K562 (cell line): Measurements from ENCODE around the gene ZNF581. TPM values are rescaled to one million over a fixed set of nuclear protein-coding genes. Genes with fewer than 3 reads are reported as not detected.

ENCODE experiments used
- ATAC-seq: fragments of 200-7000 bp; cut with Tn5 transposase; 3 replicates; pipeline ENCODE4 v1.9.1; 2020; ENCODE audit warnings: moderate library complexity
- BruUV-seq: library from RNA; stranded (reverse); fragments of 400-500 nt; replicated peaks from 2 replicates; lab custom pipeline; 2021; lab: Mats Ljungman, UMichigan
- CTCF ChIA-PET: fragments of 300-600 bp; formaldehyde crosslinking; extraction: SDS; loops from one replicate; lab custom pipeline; 2021; ENCODE audit warnings: low intra/inter-chr PET ratio; lab: Yijun Ruan, JAX
- POLR2A ChIA-PET: fragments of 300-600, 350-650 bp; sonication (Branson Sonifier 250); formaldehyde crosslinking; extraction: SDS; loops from one replicate; lab custom pipeline; 2021; ENCODE audit warnings: antibody characterized with exemption, inconsistent platforms; lab: Yijun Ruan, JAX
- DNase-seq, 4 experiments: peaks; one replicate each; pipeline versions ENCODE4 v3.0.0 to v3.0.0-alpha.2; 2011 to 2018; ENCODE audit warnings: low spot score in 3 of 4, mixed read lengths in 3 of 4; ENCODE audit errors: extremely low read depth in 1 of 4
- FAIRE-seq: peaks from 2 replicates; lab custom pipeline; 2011; peaks lifted over from hg19 to GRCh38; lab: Jason Lieb, UNC
- H2AFZ ChIP-seq: 2 replicates; pipeline ENCODE4 v1.6.0; 2011; ENCODE audit warnings: low read depth, low read length, control low read depth, inconsistent platforms
- H3K27ac ChIP-seq: fragments of 200-600 bp; 3 replicates; pipeline ENCODE4 v1.8.0; 2011; ENCODE audit warnings: low read depth, mild to moderate bottlenecking, control low read depth, inconsistent platforms, low read length, moderate library complexity, mixed read lengths; ENCODE audit errors: extremely low read depth
- H3K27me3 ChIP-seq, 2 experiments: fragments of 300-600 bp in 1 of 2; 2 replicates in 1 of 2; 3 replicates in 1 of 2; pipeline versions ENCODE4 v1.6.0 to v1.8.0; 2011; ENCODE audit warnings: inconsistent platforms in 2 of 2, low read length in 2 of 2, mild to moderate bottlenecking in 1 of 2, mixed read lengths in 1 of 2, moderate library complexity in 1 of 2; ENCODE audit not compliant: control insufficient read depth in 2 of 2, insufficient read depth in 2 of 2
- H3K36me3 ChIP-seq: fragments of 300-600 bp; 3 replicates; pipeline ENCODE4 v1.8.0; 2011; ENCODE audit warnings: mild to moderate bottlenecking, low read length, inconsistent platforms; ENCODE audit not compliant: control insufficient read depth, insufficient read depth
- H3K4me1 ChIP-seq, 2 experiments: fragments of 200-600 bp in 1 of 2; replicated peaks in 1 of 2; 2 replicates in 1 of 2; 3 replicates in 1 of 2; pipeline versions ENCODE4 v1.5.1 to v1.8.0; 2011; ENCODE audit warnings: inconsistent platforms in 2 of 2, low read length in 2 of 2, mild to moderate bottlenecking in 1 of 2, mixed read lengths in 1 of 2, moderate library complexity in 1 of 2; ENCODE audit not compliant: control insufficient read depth in 2 of 2, insufficient read depth in 2 of 2
- H3K4me2 ChIP-seq: 2 replicates; pipeline ENCODE4 v1.6.1; 2011; ENCODE audit warnings: low read length, control low read depth, inconsistent platforms, mixed read lengths; ENCODE audit not compliant: insufficient read depth
- H3K4me3 ChIP-seq: fragments of 200-600 bp; sonication (generic), shearing (Covaris generic); 2 replicates; pipeline ENCODE4 v1.5.1; 2016; ENCODE audit warnings: control low read depth, inconsistent platforms
- H3K79me2 ChIP-seq: fragments of 200-600 bp; 3 replicates; pipeline ENCODE4 v1.8.0; 2011; ENCODE audit warnings: low read length, inconsistent platforms; ENCODE audit not compliant: control insufficient read depth, insufficient read depth
- H3K9ac ChIP-seq, 2 experiments: 2 replicates each; pipeline versions ENCODE4 v1.6.0 to v1.6.1; 2011; ENCODE audit warnings: low read depth in 2 of 2, low read length in 2 of 2, control low read depth in 1 of 2, inconsistent platforms in 1 of 2, mild to moderate bottlenecking in 1 of 2, mixed read lengths in 1 of 2; ENCODE audit not compliant: insufficient read depth in 1 of 2
- H3K9me1 ChIP-seq: one replicate; pipeline ENCODE4 v1.6.0; 2011; ENCODE audit warnings: inconsistent platforms, mild to moderate bottlenecking, low read length, moderate library complexity; ENCODE audit not compliant: control insufficient read depth, insufficient read depth
- H3K9me3 ChIP-seq: replicated peaks from 2 replicates; pipeline ENCODE4 v1.5.1; 2011; ENCODE audit warnings: low read depth, low read length, inconsistent platforms; ENCODE audit not compliant: control insufficient read depth, insufficient read depth
- H4K20me1 ChIP-seq: replicated peaks from 2 replicates; pipeline ENCODE4 v1.6.1; 2011; ENCODE audit warnings: low read length, inconsistent platforms, mixed read lengths; ENCODE audit not compliant: control insufficient read depth, insufficient read depth
- CEBPG ChIP-seq, 3 experiments: fragments of 200-800 bp in 1 of 3; sonication (Bioruptor generic) in 1 of 3; sonication (generic) in 1 of 3; formaldehyde crosslinking in 1 of 3; IDR thresholded peaks in 2 of 3; conservative IDR thresholded peaks in 1 of 3; 2 replicates each; pipeline versions ENCODE4 v1.6.1 to v1.8.0; 2016 to 2022; ENCODE audit warnings: missing compliant biosample characterization in 2 of 3, missing genetic modification characterization in 2 of 3, mild to moderate bottlenecking in 1 of 3, missing genetic modification reagents in 1 of 3
- CEBPZ ChIP-seq: fragments of 150-350 bp; IDR thresholded peaks from 2 replicates; pipeline ENCODE4 v1.6.1; 2014; ENCODE audit warnings: low read depth, mild to moderate bottlenecking, low read length, borderline replicate concordance
- CREB3L1 ChIP-seq: fragments of 450-650 bp; IDR thresholded peaks from 2 replicates; pipeline ENCODE4 v1.6.1; 2014; ENCODE audit warnings: low read depth, mild to moderate bottlenecking, moderate library complexity, borderline replicate concordance
- DACH1 ChIP-seq: fragments of 450-650 bp; IDR thresholded peaks from 2 replicates; pipeline ENCODE4 v1.6.1; 2018; ENCODE audit not compliant: partially characterized antibody
- HDAC6 ChIP-seq: IDR thresholded peaks from 2 replicates; pipeline ENCODE4 v1.6.1; 2012; ENCODE audit warnings: low read depth, mild to moderate bottlenecking, control low read depth, inconsistent platforms, low read length, moderate library complexity
- RBFOX2 ChIP-seq: fragments of 200-400 bp; formaldehyde crosslinking; IDR thresholded peaks from 2 replicates; pipeline ENCODE4 v1.6.1; 2017; ENCODE audit warnings: low read depth, mild to moderate bottlenecking, low read length, moderate library complexity
- RBM34 ChIP-seq: fragments of 200-400 bp; formaldehyde crosslinking; IDR thresholded peaks from 2 replicates; pipeline ENCODE4 v1.6.1; 2018; ENCODE audit warnings: low read length, borderline replicate concordance; ENCODE audit not compliant: insufficient read depth
- STAT5B ChIP-seq: fragments of 250-450 bp; sonication (Bioruptor Pico); IDR thresholded peaks from 2 replicates; pipeline ENCODE4 v1.8.0; 2021; ENCODE audit warnings: mild to moderate bottlenecking, inconsistent platforms
- TEAD1 ChIP-seq, 2 experiments: fragments of 450-650 bp in 1 of 2; sonication (generic) in 1 of 2; formaldehyde crosslinking; IDR thresholded peaks; 2 replicates each; pipeline versions ENCODE4 v1.4.0 to v1.8.0; 2020 to 2022; ENCODE audit warnings: mild to moderate bottlenecking in 2 of 2, missing genetic modification reagents in 1 of 2
- ZBTB43 ChIP-seq: sonication (generic); formaldehyde crosslinking; IDR thresholded peaks from 2 replicates; pipeline ENCODE4 v1.8.0; 2023; ENCODE audit warnings: mild to moderate bottlenecking, missing genetic modification reagents
- WGBS: fragments of 100-300 bp; shearing (Covaris generic); methylation state at CpG from one replicate; pipeline ENCODE4 v1.1.6; 2016; ENCODE audit warnings: low coverage, mixed read lengths; ENCODE audit not compliant: insufficient coverage; ENCODE audit errors: missing lambda C conversion rate; 5-methylcytosine and 5-hydroxymethylcytosine counted together
- in situ Hi-C: fragments of 300-500 bp; cut with MboI; formaldehyde crosslinking; loops from 4 replicates; pipeline ENCODE4 v1.15.0; 2018; ENCODE audit warnings: inconsistent platforms, mixed read lengths
- intact Hi-C: fragments of 100-400 bp; cut with micrococcal nuclease; formaldehyde crosslinking; loops from 2 replicates; pipeline ENCODE4 v1.14.2; 2022
- polyA plus RNA-seq, 8 experiments: library from polyadenylated mRNA; depleted of rRNA in 4 of 8; stranded (reverse) in 5 of 8; unstranded in 3 of 8; fragments of >200 nt; fragmentation: Nextera tagmentation in 2 of 8; fragmentation: Illumina TruSeq in 1 of 8; extraction: Ambion mirVana in 2 of 8; extraction: Trizol in 1 of 8; gene quantifications; 2 replicates each; pipeline versions ENCODE4 v1.2.1 to v1.2.3, GENCODE V29; 2011 to 2014; ENCODE audit warnings: inconsistent platforms in 1 of 8, missing spikeins in 1 of 8
- total RNA-seq, 7 experiments: library from RNA; depleted of rRNA in 6 of 7; stranded (reverse); fragments of >200 nt in 6 of 7; fragmentation: Illumina TruSeq in 2 of 7; extraction: Trizol in 2 of 7; gene quantifications; 2 replicates each; pipeline versions ENCODE4 v1.2.1 to v1.2.3, GENCODE V29; 2011 to 2021; ENCODE audit warnings: low replicate concordance in 1 of 7
- TF ChIP-seq, protein P1 (sequence below): fragments of 250-450 bp; sonication (Bioruptor Pico); IDR thresholded peaks from 2 replicates; pipeline ENCODE4 v1.4.0; 2020; ENCODE audit warnings: borderline replicate concordance

Gene ZNF581
- total and polyA plus RNA-seq, 9 of the 15 experiments (the other 6 are each of a cell fraction or from before 2014, with no cell fraction given): 2.4 to 39.4 (median 15.4) TPM

- BruUV-seq: no TSS peak
- H3K4me2 ChIP-seq: peak overlapping the region; percentile 98
- H3K4me1 ChIP-seq: peaks cover 13 to 24% of the 10 kb centered on the region in 2 experiments
- FAIRE-seq: no peak
- 0 out of 2 replicates have a peak, but pooled peaks cover 2% of the 10 kb centered on the region for H3K9me3 ChIP-seq
- H3K27ac ChIP-seq: no peak overlapping the region; the same call in 2 of the 3 replicates
- H3K9ac ChIP-seq: no peak overlapping the region
- no peak for ATAC-seq
- no peaks in the 10 kb centered on the region for H3K27me3 ChIP-seq
- intact Hi-C loops (loop anchor here (10.0 kb wide), 1 partner anchor 489 kb away; the partner anchor contains the start of gene TNNT1), in situ Hi-C loops (loop anchor here (10.0 to 25.0 kb wide), 3 partner anchors 497 to 759 kb away; partner anchors contain the start of genes FCAR, TNNT1 and ZSCAN5A)
- ChIA-PET POLR2A (interaction anchor here (2.0 kb wide), 1 partner anchor 9 kb away, joined by 12 read pairs; the partner anchor contains the start of gene ZNF784), CTCF (interaction anchor here (1.2 kb wide), 1 partner anchor 20 kb away, joined by 4 read pairs; no protein-coding TSS in a partner anchor)
- peak overlapping the region; percentile 91 for H2AFZ ChIP-seq
- H3K9me1 ChIP-seq: no peaks in the 10 kb centered on the region
- 90% methylated on average over 8 of the region's 8 CpGs for WGBS
- no peaks in the 10 kb centered on the region for H4K20me1 ChIP-seq
- peaks cover 6% of the 10 kb centered on the region; the same call in 2 of the 3 replicates for H3K36me3 ChIP-seq
- H3K79me2 ChIP-seq: peaks cover 35% of the 10 kb centered on the region
- no peak for DNase-seq
- no peak overlapping the region for H3K4me3 ChIP-seq
- TF ChIP-seq, protein P1, sequence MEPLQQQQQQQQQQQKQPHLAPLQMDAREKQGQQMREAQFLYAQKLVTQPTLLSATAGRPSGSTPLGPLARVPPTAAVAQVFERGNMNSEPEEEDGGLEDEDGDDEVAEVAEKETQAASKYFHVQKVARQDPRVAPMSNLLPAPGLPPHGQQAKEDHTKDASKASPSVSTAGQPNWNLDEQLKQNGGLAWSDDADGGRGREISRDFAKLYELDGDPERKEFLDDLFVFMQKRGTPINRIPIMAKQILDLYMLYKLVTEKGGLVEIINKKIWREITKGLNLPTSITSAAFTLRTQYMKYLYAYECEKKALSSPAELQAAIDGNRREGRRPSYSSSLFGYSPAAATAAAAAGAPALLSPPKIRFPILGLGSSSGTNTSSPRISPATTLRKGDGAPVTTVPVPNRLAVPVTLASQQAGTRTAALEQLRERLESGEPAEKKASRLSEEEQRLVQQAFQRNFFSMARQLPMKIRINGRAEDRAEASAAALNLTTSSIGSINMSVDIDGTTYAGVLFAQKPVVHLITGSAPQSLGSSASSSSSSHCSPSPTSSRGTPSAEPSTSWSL (CRISPR knock-in tag): no peak
- TF ChIP-seq ZBTB43 (CRISPR knock-in tag): no peak
- no peak for TF ChIP-seq RBFOX2
- no peak for TF ChIP-seq CEBPG (CRISPR knock-in tag; IDR thresholded peaks at IDR 0.05)
- peak in 1 of 2 experiments; percentile 31; a peak in 1 of 4 replicates for TF ChIP-seq CEBPG (tag; conservative IDR thresholded peaks at IDR 0.05 in 1 of 2, IDR thresholded peaks at IDR 0.05 in 1 of 2)
- no peak for TF ChIP-seq TEAD1 (CRISPR knock-in tag; IDR thresholded peaks at IDR 0.05)
- no peak for TF ChIP-seq HDAC6
- no peak for TF ChIP-seq STAT5B (CRISPR knock-in tag)
- TF ChIP-seq DACH1: peak; percentile 32
- no peak for TF ChIP-seq RBM34
- TF ChIP-seq CREB3L1: no peak
- no peak for TF ChIP-seq CEBPZ
Measured at GRCh38 chr19:55633861-55634260, 9.6 kb upstream of the ZNF581 start.
